NCI-H446 treated with DMSO at 0.1 percent for 48 hours (cell line): ENCODE measurements around the gene BMAL1.

Source experiments
- DNase-seq: peaks from one replicate; lab custom pipeline; 2025; lab: John Stamatoyannopoulos, UW

Gene BMAL1

DNA sequence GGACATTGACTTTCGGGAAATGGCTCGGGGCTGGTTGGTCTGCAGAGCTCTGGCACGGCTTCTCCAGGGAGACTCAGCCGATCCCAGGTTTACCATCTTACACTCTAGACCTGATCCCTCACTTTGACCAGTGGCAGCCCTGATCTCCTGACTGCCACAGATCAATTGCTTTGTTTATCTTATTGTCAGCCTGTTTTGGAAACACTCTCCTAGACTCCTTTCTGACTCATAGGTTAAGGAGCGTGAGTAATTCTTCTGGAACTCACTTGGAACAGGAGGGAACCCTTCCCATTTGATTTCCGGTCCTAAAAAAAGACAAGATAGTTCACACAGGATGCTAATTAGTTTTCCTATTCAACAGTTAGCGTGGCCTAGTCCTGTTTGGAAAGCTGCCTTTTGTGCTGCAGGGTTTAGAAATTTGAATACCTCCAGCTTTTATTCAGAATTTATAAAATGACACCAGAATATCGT, 16.0 kb upstream of the BMAL1 start:
- no peak for DNase-seq

DNA sequence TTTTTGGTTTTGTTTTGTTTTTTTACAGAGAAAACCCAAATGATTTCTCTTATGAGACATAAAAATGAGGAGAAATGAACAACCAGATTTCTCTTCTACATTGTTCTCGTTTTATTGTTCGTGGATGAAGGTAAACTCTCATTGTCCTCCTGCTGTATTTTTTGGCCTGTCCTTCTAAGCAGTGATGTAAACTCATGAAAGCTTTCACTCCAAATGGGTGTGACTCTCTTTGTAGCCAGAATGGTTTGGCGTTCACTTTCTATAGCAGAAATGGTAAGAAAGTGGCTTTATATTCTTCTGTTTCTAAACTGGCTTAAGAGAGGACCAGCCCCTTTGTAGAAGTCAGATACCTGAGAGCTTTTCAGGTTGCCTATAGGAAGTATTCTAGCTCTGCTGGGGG, 15.5 kb upstream of the BMAL1 start:
- no peak for DNase-seq

GRCh38 chr11:13268791-13269190, 8.8 kb upstream of the BMAL1 start:
- DNase-seq = no peak

- DNase-seq = no peak
These were observed 7.8 kb upstream of the BMAL1 start for GRCh38 chr11:13269775-13270174.

DNA sequence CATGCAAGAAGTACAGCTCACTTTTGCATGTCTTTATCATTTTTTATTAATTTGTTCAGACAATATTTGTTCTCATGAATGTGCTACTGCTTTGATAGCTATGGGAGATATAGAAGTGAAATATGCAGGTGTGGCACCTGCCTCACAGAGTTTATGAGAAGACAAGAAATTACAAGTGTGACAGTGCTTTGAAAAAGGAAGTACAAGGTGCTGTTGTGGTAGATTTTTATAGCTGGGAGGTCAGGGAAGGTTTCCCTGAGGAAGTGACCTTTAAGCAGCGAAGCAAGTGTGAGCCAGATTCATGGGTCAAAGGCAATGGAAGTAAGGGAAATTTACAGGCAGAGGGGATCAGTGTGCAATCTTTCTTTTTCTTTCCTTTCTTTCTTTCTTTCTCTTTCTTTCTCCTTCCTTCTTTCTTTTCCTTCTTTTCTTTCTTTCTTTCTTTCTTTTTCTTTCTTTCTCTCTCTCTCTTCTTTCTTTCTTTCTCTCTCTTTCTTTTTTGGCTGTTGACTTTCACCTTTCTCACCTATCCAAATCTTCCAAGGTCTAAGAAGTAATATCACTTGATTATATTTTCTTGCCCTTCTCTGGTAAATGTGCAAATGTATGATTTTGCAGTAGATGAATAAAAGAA, 6.4 kb upstream of the BMAL1 start:
- no peak for DNase-seq

GRCh38 chr11:13276454-13276831, 1.1 kb upstream of the BMAL1 start:
- DNase-seq = no peak

GRCh38 chr11:13276832-13277767, 490 bp upstream of the BMAL1 start:
- DNase-seq = peak; percentile 97

DNA sequence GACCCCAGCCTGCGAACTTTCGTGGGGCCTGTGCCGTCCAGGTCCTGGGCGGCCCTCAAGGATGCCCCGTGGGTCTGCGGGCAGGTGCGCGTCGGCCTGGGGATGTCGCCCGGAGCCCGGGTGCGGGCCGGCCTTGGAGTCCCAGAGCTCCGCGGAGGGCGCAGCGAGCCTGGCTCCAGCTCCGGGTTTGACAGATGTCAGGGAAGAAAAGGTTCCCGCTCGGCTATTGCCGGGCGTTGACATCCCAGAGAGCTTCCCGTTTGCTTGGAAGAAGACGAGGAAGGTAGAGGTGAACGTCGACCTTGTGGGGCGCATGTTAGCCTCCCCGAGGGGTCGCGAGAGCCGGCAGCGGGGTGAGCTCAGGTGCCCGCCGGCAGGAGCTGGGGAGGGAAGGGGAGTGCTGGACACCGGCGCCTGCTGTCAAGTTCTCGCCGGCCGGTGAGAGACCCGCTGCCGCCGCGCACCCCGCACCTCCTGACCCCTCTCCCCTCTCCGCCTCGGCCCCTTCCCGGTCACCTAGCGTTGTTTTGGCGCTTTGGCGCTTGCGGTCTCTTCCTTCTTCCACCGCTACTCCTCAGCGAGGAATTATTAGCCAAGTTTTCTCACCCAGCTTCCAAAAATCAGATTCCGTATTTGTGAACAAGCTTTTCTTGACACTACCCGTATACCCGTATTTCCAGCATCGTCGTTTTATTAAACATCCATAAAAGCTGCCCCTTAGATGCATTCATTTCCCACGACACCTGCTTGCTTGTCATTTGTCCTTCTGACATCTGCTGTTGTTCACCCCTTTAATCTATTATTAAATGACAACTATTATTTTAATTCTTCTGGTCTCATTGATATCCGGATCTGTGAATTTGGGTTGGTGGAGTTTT, 1.3 kb downstream of the BMAL1 start:
- DNase-seq = no peak

- no peak for DNase-seq
These were observed 1.9 kb downstream of the BMAL1 start for GRCh38 chr11:13279487-13279834.

DNA sequence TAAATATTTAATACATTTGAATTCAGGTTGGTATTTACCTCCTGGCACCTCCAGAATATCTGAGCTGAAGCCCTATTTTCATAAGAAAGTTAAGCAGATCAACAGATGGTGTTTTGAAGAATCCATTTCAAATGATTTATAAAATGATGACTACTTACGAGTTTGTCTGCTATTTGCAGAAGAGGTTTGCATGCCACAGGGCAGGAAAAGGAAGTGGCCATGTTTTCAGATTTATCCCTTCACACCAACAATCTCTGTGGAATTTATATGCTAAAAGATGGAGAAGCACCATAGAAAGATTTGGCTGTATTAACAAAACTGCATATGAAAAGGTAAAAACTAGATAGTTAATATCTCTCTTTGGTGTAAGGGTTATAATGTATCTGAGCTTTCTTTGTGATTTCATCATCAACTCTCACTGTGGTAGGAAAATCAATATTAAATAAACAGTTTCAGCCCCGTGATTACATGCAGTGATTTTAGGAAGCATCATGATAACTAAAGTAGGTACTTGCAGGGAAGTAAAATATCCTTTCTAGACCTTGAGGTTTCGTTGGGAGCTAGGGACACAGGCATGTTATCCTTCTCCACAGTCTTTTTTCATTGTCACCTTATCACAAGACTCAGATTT, 2.6 kb downstream of the BMAL1 start:
- DNase-seq = no peak

GRCh38 chr11:13280777-13281176, 3.2 kb downstream of the BMAL1 start:
- DNase-seq = no peak

DNA sequence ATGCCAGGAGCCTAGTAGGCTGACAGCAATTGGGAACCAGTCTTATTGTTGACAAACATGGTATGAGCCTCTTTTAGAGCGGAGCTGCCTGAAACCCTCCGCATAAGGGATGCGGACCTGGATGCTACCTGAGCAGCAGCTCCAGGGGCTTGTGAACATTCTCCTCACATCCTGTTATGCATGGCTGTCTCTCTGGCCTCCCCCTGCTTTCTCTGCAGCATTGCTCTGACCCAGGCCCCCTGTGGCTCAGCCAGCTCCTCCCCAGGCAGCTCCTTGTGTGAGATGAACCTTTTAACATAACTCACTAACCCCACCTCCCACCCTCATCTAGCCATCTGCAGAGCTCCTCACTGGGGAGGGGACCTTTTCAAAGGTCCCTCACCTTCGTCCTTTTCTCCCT, 6.0 kb downstream of the BMAL1 start:
- no peak for DNase-seq

- DNase-seq = no peak
These were observed 7.4 kb downstream of the BMAL1 start for GRCh38 chr11:13284776-13285588.

GRCh38 chr11:13286279-13286821, 8.8 kb downstream of the BMAL1 start:
- no peak for DNase-seq

- no peak for DNase-seq
These were observed 9.4 kb downstream of the BMAL1 start for GRCh38 chr11:13287036-13287435.

DNA sequence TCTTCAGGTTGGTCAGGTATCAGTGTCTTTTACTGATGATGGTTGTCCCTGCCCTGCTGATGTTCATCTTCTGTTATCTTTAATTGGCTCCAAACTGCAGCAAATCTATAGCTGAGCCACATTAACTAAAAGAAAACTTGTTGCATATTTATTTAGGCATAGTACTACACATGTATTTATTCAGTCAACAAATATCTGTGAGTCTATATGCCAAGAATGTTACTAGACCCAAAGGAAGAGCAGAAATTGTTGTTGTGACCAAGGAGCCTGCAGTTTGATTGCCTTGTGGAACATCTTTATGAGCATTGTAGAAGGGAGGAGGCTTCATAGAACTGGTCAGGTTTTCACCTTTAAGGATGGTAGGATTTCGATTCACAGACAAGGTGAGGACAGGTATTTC, 10.1 kb downstream of the BMAL1 start:
- no peak for DNase-seq

- no peak for DNase-seq
These were observed 10.9 kb downstream of the BMAL1 start for GRCh38 chr11:13288375-13289029.

DNA sequence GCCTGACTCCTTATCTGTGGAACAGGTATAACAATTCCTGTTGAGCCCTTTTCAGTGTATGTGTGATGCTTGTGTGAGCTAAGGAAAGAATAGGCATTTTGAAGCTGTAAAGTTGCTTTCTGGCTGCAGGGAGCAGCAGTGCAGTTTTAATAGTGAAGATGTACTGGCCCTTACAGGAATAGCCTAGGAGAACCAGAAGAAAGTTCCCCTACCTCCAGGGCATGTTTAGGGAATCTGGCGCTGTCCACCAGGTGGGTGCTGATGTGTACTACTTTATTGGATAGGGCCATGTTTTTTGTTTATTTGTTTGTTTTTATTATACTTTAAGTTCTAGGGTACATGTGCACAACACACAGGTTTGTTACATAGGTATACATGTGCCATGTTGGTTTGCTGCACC, 11.5 kb downstream of the BMAL1 start:
- DNase-seq = no peak

DNA sequence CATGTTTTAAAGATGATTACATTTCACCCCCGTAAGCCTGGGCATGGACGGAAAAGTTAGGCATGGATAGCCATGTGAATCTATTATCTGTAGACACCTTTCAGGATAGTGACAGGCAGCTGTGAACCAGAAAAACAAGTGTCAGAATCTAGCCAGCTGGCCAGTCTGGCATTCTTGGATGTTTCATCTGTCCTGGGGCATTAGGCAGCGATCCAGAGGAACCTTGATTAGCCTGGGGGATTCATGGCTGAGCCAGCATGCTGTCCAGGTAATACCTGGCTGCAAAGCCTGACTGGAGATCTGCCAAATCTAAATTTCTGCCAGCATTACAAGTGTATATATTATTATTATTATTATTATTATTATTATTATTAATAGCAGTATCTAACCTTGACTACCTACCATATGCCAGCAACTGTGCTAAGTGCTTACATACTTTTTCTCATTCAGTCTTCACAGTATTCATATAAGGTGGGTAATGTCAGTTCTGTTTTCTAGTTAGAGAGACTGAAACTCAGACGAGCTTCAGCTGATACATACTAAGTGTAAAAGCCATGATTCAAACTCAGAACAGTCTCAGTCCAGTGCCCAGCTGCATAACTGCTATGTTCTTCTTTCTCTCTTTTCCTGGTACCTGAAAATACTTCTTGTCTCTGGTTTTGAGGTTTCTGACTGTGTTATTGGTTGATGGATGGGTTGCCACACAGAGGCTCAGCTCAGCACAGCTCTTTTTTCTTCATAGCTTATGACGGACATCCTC, 12.8 kb downstream of the BMAL1 start:
- DNase-seq = no peak

GRCh38 chr11:13291361-13291760, 13.8 kb downstream of the BMAL1 start:
- no peak for DNase-seq
